Neural cell (in vitro differentiated cells): Measurements from ENCODE around the gene GATAD2A.

ENCODE experiments used
- POLR2AphosphoS5 ChIP-seq: IDR thresholded peaks from 2 replicates; pipeline ENCODE4 v1.6.1; 2012
- RAD21 ChIP-seq: fragments of 450-650 bp; conservative IDR thresholded peaks from 2 replicates; pipeline ENCODE4 v1.6.1; 2014; ENCODE audit warnings: antibody characterized with exemption, mild to moderate bottlenecking, moderate library complexity
- TAF1 ChIP-seq: IDR thresholded peaks from 2 replicates; pipeline ENCODE4 v1.6.1; 2012; ENCODE audit warnings: low read depth
- TF ChIP-seq, protein P1 (sequence below): IDR thresholded peaks from 2 replicates; pipeline ENCODE4 v1.6.1; 2012; ENCODE audit warnings: borderline replicate concordance
- TF ChIP-seq, protein P2 (sequence below): fragments of 450-650 bp; IDR thresholded peaks from 2 replicates; pipeline ENCODE4 v1.5.1; 2014; ENCODE audit warnings: antibody characterized with exemption, mild to moderate bottlenecking, moderate library complexity; ENCODE audit not compliant: poor library complexity, severe bottlenecking

DNA sequence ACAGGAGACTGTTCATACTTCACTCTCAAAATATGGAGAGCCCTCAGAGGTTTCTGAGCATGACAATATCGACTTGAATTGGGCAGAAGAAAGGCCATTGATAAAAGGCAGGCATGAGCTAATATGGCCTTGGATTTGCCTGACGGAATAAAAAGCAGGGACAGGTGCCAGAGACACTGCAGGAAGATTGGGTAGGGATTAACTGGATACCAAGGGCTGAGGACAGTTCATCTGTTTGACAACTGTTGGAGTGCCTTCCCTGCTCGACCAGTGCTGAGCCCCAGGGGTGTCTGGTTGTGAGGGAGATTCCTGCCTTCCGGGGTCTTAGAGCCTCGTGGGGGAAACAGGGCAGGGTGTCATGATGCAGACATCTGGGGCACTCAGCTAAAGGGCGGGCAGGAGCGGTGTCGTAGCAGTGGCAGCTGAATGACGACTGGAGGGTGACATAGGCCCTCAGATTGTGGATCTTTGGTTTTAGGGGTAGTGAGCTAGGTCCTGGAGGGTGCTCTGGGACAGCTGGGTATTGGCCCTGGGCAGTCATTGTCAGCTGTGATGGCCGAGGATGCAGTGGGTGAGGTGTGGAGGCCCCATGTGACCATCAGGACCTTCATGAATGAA is 12.3 kb downstream of the GATAD2A start:
- TF ChIP-seq, protein P1, sequence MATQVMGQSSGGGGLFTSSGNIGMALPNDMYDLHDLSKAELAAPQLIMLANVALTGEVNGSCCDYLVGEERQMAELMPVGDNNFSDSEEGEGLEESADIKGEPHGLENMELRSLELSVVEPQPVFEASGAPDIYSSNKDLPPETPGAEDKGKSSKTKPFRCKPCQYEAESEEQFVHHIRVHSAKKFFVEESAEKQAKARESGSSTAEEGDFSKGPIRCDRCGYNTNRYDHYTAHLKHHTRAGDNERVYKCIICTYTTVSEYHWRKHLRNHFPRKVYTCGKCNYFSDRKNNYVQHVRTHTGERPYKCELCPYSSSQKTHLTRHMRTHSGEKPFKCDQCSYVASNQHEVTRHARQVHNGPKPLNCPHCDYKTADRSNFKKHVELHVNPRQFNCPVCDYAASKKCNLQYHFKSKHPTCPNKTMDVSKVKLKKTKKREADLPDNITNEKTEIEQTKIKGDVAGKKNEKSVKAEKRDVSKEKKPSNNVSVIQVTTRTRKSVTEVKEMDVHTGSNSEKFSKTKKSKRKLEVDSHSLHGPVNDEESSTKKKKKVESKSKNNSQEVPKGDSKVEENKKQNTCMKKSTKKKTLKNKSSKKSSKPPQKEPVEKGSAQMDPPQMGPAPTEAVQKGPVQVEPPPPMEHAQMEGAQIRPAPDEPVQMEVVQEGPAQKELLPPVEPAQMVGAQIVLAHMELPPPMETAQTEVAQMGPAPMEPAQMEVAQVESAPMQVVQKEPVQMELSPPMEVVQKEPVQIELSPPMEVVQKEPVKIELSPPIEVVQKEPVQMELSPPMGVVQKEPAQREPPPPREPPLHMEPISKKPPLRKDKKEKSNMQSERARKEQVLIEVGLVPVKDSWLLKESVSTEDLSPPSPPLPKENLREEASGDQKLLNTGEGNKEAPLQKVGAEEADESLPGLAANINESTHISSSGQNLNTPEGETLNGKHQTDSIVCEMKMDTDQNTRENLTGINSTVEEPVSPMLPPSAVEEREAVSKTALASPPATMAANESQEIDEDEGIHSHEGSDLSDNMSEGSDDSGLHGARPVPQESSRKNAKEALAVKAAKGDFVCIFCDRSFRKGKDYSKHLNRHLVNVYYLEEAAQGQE = no peak
- TF ChIP-seq RAD21 (no peak), POLR2AphosphoS5 (no peak), TAF1 (no peak)
- TF ChIP-seq, protein P2, sequence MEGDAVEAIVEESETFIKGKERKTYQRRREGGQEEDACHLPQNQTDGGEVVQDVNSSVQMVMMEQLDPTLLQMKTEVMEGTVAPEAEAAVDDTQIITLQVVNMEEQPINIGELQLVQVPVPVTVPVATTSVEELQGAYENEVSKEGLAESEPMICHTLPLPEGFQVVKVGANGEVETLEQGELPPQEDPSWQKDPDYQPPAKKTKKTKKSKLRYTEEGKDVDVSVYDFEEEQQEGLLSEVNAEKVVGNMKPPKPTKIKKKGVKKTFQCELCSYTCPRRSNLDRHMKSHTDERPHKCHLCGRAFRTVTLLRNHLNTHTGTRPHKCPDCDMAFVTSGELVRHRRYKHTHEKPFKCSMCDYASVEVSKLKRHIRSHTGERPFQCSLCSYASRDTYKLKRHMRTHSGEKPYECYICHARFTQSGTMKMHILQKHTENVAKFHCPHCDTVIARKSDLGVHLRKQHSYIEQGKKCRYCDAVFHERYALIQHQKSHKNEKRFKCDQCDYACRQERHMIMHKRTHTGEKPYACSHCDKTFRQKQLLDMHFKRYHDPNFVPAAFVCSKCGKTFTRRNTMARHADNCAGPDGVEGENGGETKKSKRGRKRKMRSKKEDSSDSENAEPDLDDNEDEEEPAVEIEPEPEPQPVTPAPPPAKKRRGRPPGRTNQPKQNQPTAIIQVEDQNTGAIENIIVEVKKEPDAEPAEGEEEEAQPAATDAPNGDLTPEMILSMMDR = no peak
